ENCODE results near the gene BZW2. TPM values are rescaled to one million over a fixed set of nuclear protein-coding genes. Genes with fewer than 3 reads are reported as not detected.

The BZW2 gene
- total RNA-seq, 1 donor from 2014 or later: 155 TPM

GRCh38 chr7:16644636-16645592 lies 1.1 kb upstream of the BZW2 start:
- H3K27me3 ChIP-seq (ENCODE audit: control insufficient read depth in 3 of 3, insufficient read depth in 3 of 3, low read length in 3 of 3): no peaks in the 10 kb centered on the region
- no peaks in the 10 kb centered on the region for H3K9me3 ChIP-seq (ENCODE audit: control insufficient read depth in 3 of 3, low read length in 3 of 3)
- H3K4me3 ChIP-seq (ENCODE audit: low read length in 3 of 3): peak overlapping the region; percentile 89 to 98 (median 95)
- H3K9ac ChIP-seq (ENCODE audit: low read depth in 1 of 3, low read length in 3 of 3): peak overlapping the region; percentile 91 to 93 (median 92)
- H3K4me1 ChIP-seq (ENCODE audit: control insufficient read depth in 3 of 3, insufficient read depth in 3 of 3, low read length in 3 of 3): peaks cover 24 to 50% (median 29%) of the 10 kb centered on the region in 3 donors
- H3K36me3 ChIP-seq (ENCODE audit: control insufficient read depth in 3 of 3, insufficient read depth in 3 of 3, low read length in 3 of 3): no peaks in the 10 kb centered on the region
- H3K27ac ChIP-seq (ENCODE audit: low read depth, low read length): peak overlapping the region; percentile 94

GRCh38 chr7:16646472-16647072 lies 591 bp downstream of the BZW2 start:
- H3K27me3 ChIP-seq (ENCODE audit: control insufficient read depth in 3 of 3, insufficient read depth in 3 of 3, low read length in 3 of 3): no peaks in the 10 kb centered on the region
- no peaks in the 10 kb centered on the region for H3K36me3 ChIP-seq (ENCODE audit: control insufficient read depth in 3 of 3, insufficient read depth in 3 of 3, low read length in 3 of 3)
- no peaks in the 10 kb centered on the region for H3K9me3 ChIP-seq (ENCODE audit: control insufficient read depth in 3 of 3, low read length in 3 of 3)
- H3K4me3 ChIP-seq (ENCODE audit: low read length in 3 of 3): peak overlapping the region; percentile 88 to 98 (median 94)
- peaks cover 31 to 60% (median 36%) of the 10 kb centered on the region in 3 donors for H3K4me1 ChIP-seq (ENCODE audit: control insufficient read depth in 3 of 3, insufficient read depth in 3 of 3, low read length in 3 of 3)
- peak overlapping the region; percentile 90 to 95 (median 93) for H3K9ac ChIP-seq (ENCODE audit: low read depth in 1 of 3, low read length in 3 of 3)
- peak overlapping the region; percentile 94 for H3K27ac ChIP-seq (ENCODE audit: low read depth, low read length)

GRCh38 chr7:16647435-16647960 lies 1.5 kb downstream of the BZW2 start:
- Histone ChIP-seq H3K4me1 (ENCODE audit: control insufficient read depth in 3 of 3, insufficient read depth in 3 of 3, low read length in 3 of 3) (peaks cover 39 to 67% (median 43%) of the 10 kb centered on the region in 3 donors), H3K27ac (ENCODE audit: low read depth, low read length) (peak overlapping the region; percentile 94), H3K9ac (ENCODE audit: low read depth in 1 of 3, low read length in 3 of 3) (peak overlapping the region in 2 of 3 donors; percentile 90 to 93), H3K9me3 (ENCODE audit: control insufficient read depth in 3 of 3, low read length in 3 of 3) (no peaks in the 10 kb centered on the region), H3K36me3 (ENCODE audit: control insufficient read depth in 3 of 3, insufficient read depth in 3 of 3, low read length in 3 of 3) (no peaks in the 10 kb centered on the region), H3K27me3 (ENCODE audit: control insufficient read depth in 3 of 3, insufficient read depth in 3 of 3, low read length in 3 of 3) (no peaks in the 10 kb centered on the region), H3K4me3 (ENCODE audit: low read length in 3 of 3) (peak overlapping the region; percentile 88 to 98 (median 94))

GRCh38 chr7:16648551-16648950 lies 2.6 kb downstream of the BZW2 start:
- peak overlapping the region in 2 of 3 donors; percentile 15 to 17 for H3K4me3 ChIP-seq (ENCODE audit: low read length in 3 of 3)
- H3K36me3 ChIP-seq (ENCODE audit: control insufficient read depth in 3 of 3, insufficient read depth in 3 of 3, low read length in 3 of 3): no peaks in the 10 kb centered on the region
- no peaks in the 10 kb centered on the region for H3K9me3 ChIP-seq (ENCODE audit: control insufficient read depth in 3 of 3, low read length in 3 of 3)
- peak overlapping the region; percentile 94 for H3K27ac ChIP-seq (ENCODE audit: low read depth, low read length)
- H3K27me3 ChIP-seq (ENCODE audit: control insufficient read depth in 3 of 3, insufficient read depth in 3 of 3, low read length in 3 of 3): no peaks in the 10 kb centered on the region
- peaks cover 39 to 64% (median 43%) of the 10 kb centered on the region in 3 donors for H3K4me1 ChIP-seq (ENCODE audit: control insufficient read depth in 3 of 3, insufficient read depth in 3 of 3, low read length in 3 of 3)
- peak overlapping the region in 1 of 3 donors; percentile 28 for H3K9ac ChIP-seq (ENCODE audit: low read depth in 1 of 3, low read length in 3 of 3)

GRCh38 chr7:16649196-16649595 lies 3.2 kb downstream of the BZW2 start:
- Histone ChIP-seq H3K4me1 (ENCODE audit: control insufficient read depth in 3 of 3, insufficient read depth in 3 of 3, low read length in 3 of 3) (peaks cover 34 to 57% (median 37%) of the 10 kb centered on the region in 3 donors), H3K36me3 (ENCODE audit: control insufficient read depth in 3 of 3, insufficient read depth in 3 of 3, low read length in 3 of 3) (no peaks in the 10 kb centered on the region), H3K9me3 (ENCODE audit: control insufficient read depth in 3 of 3, low read length in 3 of 3) (no peaks in the 10 kb centered on the region), H3K4me3 (ENCODE audit: low read length in 3 of 3) (no peak overlapping the region), H3K27ac (ENCODE audit: low read depth, low read length) (peak overlapping the region; percentile 94), H3K9ac (ENCODE audit: low read depth in 1 of 3, low read length in 3 of 3) (peak overlapping the region in 1 of 3 donors; percentile 45), H3K27me3 (ENCODE audit: control insufficient read depth in 3 of 3, insufficient read depth in 3 of 3, low read length in 3 of 3) (no peaks in the 10 kb centered on the region)

- H3K4me1 ChIP-seq (ENCODE audit: control insufficient read depth in 3 of 3, insufficient read depth in 3 of 3, low read length in 3 of 3): peaks cover 30 to 47% (median 36%) of the 10 kb centered on the region in 3 donors
- H3K4me3 ChIP-seq (ENCODE audit: low read length in 3 of 3): no peak overlapping the region
- no peaks in the 10 kb centered on the region for H3K36me3 ChIP-seq (ENCODE audit: control insufficient read depth in 3 of 3, insufficient read depth in 3 of 3, low read length in 3 of 3)
- no peaks in the 10 kb centered on the region for H3K27me3 ChIP-seq (ENCODE audit: control insufficient read depth in 3 of 3, insufficient read depth in 3 of 3, low read length in 3 of 3)
- H3K27ac ChIP-seq (ENCODE audit: low read depth, low read length): peak overlapping the region; percentile 94
- no peaks in the 10 kb centered on the region for H3K9me3 ChIP-seq (ENCODE audit: control insufficient read depth in 3 of 3, low read length in 3 of 3)
- H3K9ac ChIP-seq (ENCODE audit: low read depth in 1 of 3, low read length in 3 of 3): no peak overlapping the region
Observed at GRCh38 chr7:16650266-16650665, 4.3 kb downstream of the BZW2 start.

- H3K27ac ChIP-seq (ENCODE audit: low read depth, low read length): peak overlapping the region; percentile 25
- H3K36me3 ChIP-seq (ENCODE audit: control insufficient read depth in 3 of 3, insufficient read depth in 3 of 3, low read length in 3 of 3): no peaks in the 10 kb centered on the region
- H3K27me3 ChIP-seq (ENCODE audit: control insufficient read depth in 3 of 3, insufficient read depth in 3 of 3, low read length in 3 of 3): no peaks in the 10 kb centered on the region
- H3K4me3 ChIP-seq (ENCODE audit: low read length in 3 of 3): peak overlapping the region in 1 of 3 donors; percentile 32
- peaks cover 30 to 44% (median 35%) of the 10 kb centered on the region in 3 donors for H3K4me1 ChIP-seq (ENCODE audit: control insufficient read depth in 3 of 3, insufficient read depth in 3 of 3, low read length in 3 of 3)
- H3K9ac ChIP-seq (ENCODE audit: low read depth in 1 of 3, low read length in 3 of 3): no peak overlapping the region
- no peaks in the 10 kb centered on the region for H3K9me3 ChIP-seq (ENCODE audit: control insufficient read depth in 3 of 3, low read length in 3 of 3)
Observed at GRCh38 chr7:16651396-16652239, 5.6 kb downstream of the BZW2 start.

- Histone ChIP-seq H3K27ac (ENCODE audit: low read depth, low read length) (peak overlapping the region; percentile 41), H3K36me3 (ENCODE audit: control insufficient read depth in 3 of 3, insufficient read depth in 3 of 3, low read length in 3 of 3) (no peaks in the 10 kb centered on the region), H3K9ac (ENCODE audit: low read depth in 1 of 3, low read length in 3 of 3) (no peak overlapping the region), H3K4me3 (ENCODE audit: low read length in 3 of 3) (peak overlapping the region in 1 of 3 donors; percentile 32), H3K4me1 (ENCODE audit: control insufficient read depth in 3 of 3, insufficient read depth in 3 of 3, low read length in 3 of 3) (peaks cover 29 to 43% (median 29%) of the 10 kb centered on the region in 3 donors), H3K9me3 (ENCODE audit: control insufficient read depth in 3 of 3, low read length in 3 of 3) (no peaks in the 10 kb centered on the region), H3K27me3 (ENCODE audit: control insufficient read depth in 3 of 3, insufficient read depth in 3 of 3, low read length in 3 of 3) (no peaks in the 10 kb centered on the region)
Observed at GRCh38 chr7:16652240-16652583, 6.2 kb downstream of the BZW2 start.

GRCh38 chr7:16652888-16653287 lies 6.9 kb downstream of the BZW2 start:
- no peak overlapping the region for H3K9ac ChIP-seq (ENCODE audit: low read depth in 1 of 3, low read length in 3 of 3)
- H3K4me3 ChIP-seq (ENCODE audit: low read length in 3 of 3): no peak overlapping the region
- H3K4me1 ChIP-seq (ENCODE audit: control insufficient read depth in 3 of 3, insufficient read depth in 3 of 3, low read length in 3 of 3): peaks cover 25 to 40% (median 32%) of the 10 kb centered on the region in 3 donors
- peak overlapping the region; percentile 41 for H3K27ac ChIP-seq (ENCODE audit: low read depth, low read length)
- H3K27me3 ChIP-seq (ENCODE audit: control insufficient read depth in 3 of 3, insufficient read depth in 3 of 3, low read length in 3 of 3): no peaks in the 10 kb centered on the region
- no peaks in the 10 kb centered on the region for H3K36me3 ChIP-seq (ENCODE audit: control insufficient read depth in 3 of 3, insufficient read depth in 3 of 3, low read length in 3 of 3)
- no peaks in the 10 kb centered on the region for H3K9me3 ChIP-seq (ENCODE audit: control insufficient read depth in 3 of 3, low read length in 3 of 3)
